K562 (cell line): ENCODE measurements around the gene OOEP. TPM values are rescaled to one million over a fixed set of nuclear protein-coding genes. Genes with fewer than 3 reads are reported as not detected.

Experiments
- ATF6 ChIP-seq: sonication (generic); formaldehyde crosslinking; IDR thresholded peaks from 2 replicates; pipeline ENCODE4 v1.4.0; 2020; ENCODE audit warnings: mild to moderate bottlenecking, missing genetic modification reagents
- CSDE1 ChIP-seq, 2 experiments: fragments of 450-650 bp; IDR thresholded peaks; 2 replicates each; pipeline ENCODE4 v1.6.1; 2016; ENCODE audit warnings: mild to moderate bottlenecking in 1 of 2
- EP400 ChIP-seq: fragments of 450-650 bp; IDR thresholded peaks from 2 replicates; pipeline ENCODE4 v1.6.1; 2017; ENCODE audit warnings: antibody characterized with exemption, mild to moderate bottlenecking, moderate library complexity
- GABPB1 ChIP-seq: sonication (generic); formaldehyde crosslinking; IDR thresholded peaks from 2 replicates; pipeline ENCODE4 v1.8.0; 2022; ENCODE audit warnings: mild to moderate bottlenecking, missing genetic modification reagents
- MCM2 ChIP-seq: fragments of 450-650 bp; IDR thresholded peaks from 2 replicates; pipeline ENCODE4 v1.6.1; 2017; ENCODE audit warnings: low read depth, mild to moderate bottlenecking
- NCOR1 ChIP-seq: fragments of 450-650 bp; IDR thresholded peaks from 2 replicates; pipeline ENCODE4 v1.6.1; 2016; ENCODE audit warnings: mild to moderate bottlenecking, moderate library complexity
- RB1 ChIP-seq: fragments of 450-650 bp; IDR thresholded peaks from 2 replicates; pipeline ENCODE4 v1.6.1; 2017; ENCODE audit warnings: low read depth, mild to moderate bottlenecking
- TSHZ1 ChIP-seq: fragments of 250-450 bp; sonication (Bioruptor Pico); IDR thresholded peaks from 2 replicates; pipeline ENCODE4 v1.4.0; 2020; ENCODE audit warnings: mild to moderate bottlenecking, moderate library complexity
- U2AF2 ChIP-seq: fragments of 200-400 bp; formaldehyde crosslinking; optimal IDR thresholded peaks from 2 replicates; pipeline ENCODE3; 2017; ENCODE audit warnings: low read depth, mild to moderate bottlenecking, low read length
- USF1 ChIP-seq: sonication (generic); formaldehyde crosslinking; IDR thresholded peaks from 2 replicates; pipeline ENCODE4 v1.9.0; 2022; ENCODE audit warnings: mild to moderate bottlenecking, missing genetic modification reagents
- ZBED1 ChIP-seq: IDR thresholded peaks from 2 replicates; pipeline ENCODE4 v1.6.1; 2014
- ZKSCAN8 ChIP-seq: fragments of 200-800 bp; sonication (Bioruptor generic); IDR thresholded peaks from 2 replicates; pipeline ENCODE4 v1.6.1; 2016; ENCODE audit warnings: missing genetic modification characterization, missing compliant biosample characterization
- ZNF282 ChIP-seq: sonication (generic); formaldehyde crosslinking; IDR thresholded peaks from 2 replicates; pipeline ENCODE4 v1.8.1; 2023; ENCODE audit warnings: missing genetic modification reagents
- ZNF41 ChIP-seq: fragments of 250-450 bp; sonication (Bioruptor Pico); conservative IDR thresholded peaks from 2 replicates; pipeline ENCODE4 v1.4.0; 2020; ENCODE audit warnings: mild to moderate bottlenecking
- ZNF655 ChIP-seq: fragments of 250-450 bp; sonication (Bioruptor Pico); IDR thresholded peaks from 2 replicates; pipeline ENCODE4 v1.5.0; 2021
- ZNF707 ChIP-seq: fragments of 250-450 bp; sonication (Bioruptor Pico); conservative IDR thresholded peaks from 2 replicates; pipeline ENCODE4 v1.8.0; 2022; ENCODE audit warnings: inconsistent platforms, mild to moderate bottlenecking, moderate library complexity
- polyA plus RNA-seq, 8 experiments: library from polyadenylated mRNA; depleted of rRNA in 4 of 8; stranded (reverse) in 5 of 8; unstranded in 3 of 8; fragments of >200 nt; fragmentation: Nextera tagmentation in 2 of 8; fragmentation: Illumina TruSeq in 1 of 8; extraction: Ambion mirVana in 2 of 8; extraction: Trizol in 1 of 8; gene quantifications; 2 replicates each; pipeline versions ENCODE4 v1.2.1 to v1.2.3, GENCODE V29; 2011 to 2014; ENCODE audit warnings: inconsistent platforms in 1 of 8, missing spikeins in 1 of 8
- total RNA-seq, 7 experiments: library from RNA; depleted of rRNA in 6 of 7; stranded (reverse); fragments of >200 nt in 6 of 7; fragmentation: Illumina TruSeq in 2 of 7; extraction: Trizol in 2 of 7; gene quantifications; 2 replicates each; pipeline versions ENCODE4 v1.2.1 to v1.2.3, GENCODE V29; 2011 to 2021; ENCODE audit warnings: low replicate concordance in 1 of 7
- TF ChIP-seq, protein P1 (sequence below): fragments of 450-650 bp; formaldehyde crosslinking; IDR thresholded peaks from 2 replicates; pipeline ENCODE4 v1.4.0; 2020; ENCODE audit warnings: mild to moderate bottlenecking, moderate library complexity
- TF ChIP-seq, protein P2 (sequence below), 2 experiments: fragments of 450-650 bp in 1 of 2; sonication (generic) in 1 of 2; formaldehyde crosslinking in 1 of 2; IDR thresholded peaks in 1 of 2; conservative IDR thresholded peaks in 1 of 2; 2 replicates each; pipeline versions ENCODE4 v1.6.1 to v1.8.1; 2016 to 2023; ENCODE audit warnings: mild to moderate bottlenecking in 2 of 2, moderate library complexity in 2 of 2, inconsistent platforms in 1 of 2, missing genetic modification reagents in 1 of 2

Gene OOEP
- total and polyA plus RNA-seq, 9 of the 15 experiments (the other 6 are each of a cell fraction or from before 2014, with no cell fraction given): not detected

DNA sequence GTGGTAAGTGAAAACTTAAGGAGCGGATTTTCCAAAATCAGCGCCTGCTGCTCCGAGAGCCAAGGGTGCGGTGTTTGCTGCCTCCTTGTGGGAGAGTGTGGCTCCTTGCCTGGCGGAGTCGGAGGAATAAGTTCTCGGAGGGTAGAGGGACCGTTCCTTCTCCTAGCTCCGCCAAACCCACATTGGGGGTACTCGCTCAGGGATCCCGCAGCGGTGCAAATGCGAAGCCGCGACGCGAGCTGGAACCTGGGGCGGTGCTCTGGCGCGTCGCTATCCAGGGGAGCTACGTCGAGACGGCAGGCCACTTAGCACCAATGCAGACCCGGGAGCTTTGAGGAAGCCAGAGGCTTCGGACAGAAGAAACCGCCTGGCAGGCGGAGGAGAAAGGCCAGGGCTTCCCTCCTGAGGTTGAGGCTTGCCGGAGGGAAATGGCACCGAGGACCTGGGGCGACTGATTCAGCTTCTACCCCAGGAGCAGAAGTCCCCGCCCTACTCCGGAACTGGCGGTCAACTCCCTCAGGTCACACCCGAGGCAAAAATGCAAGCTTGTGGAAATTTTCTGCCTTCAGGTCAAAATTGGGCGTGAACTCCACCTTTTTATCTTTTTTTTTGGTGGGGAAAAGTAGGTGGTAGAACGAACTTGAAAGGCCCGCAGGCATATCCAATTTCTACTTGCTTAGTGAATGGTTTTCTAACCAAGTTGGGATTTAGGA lies 19.3 kb upstream of the OOEP start (continued):
- TF ChIP-seq, protein P1, sequence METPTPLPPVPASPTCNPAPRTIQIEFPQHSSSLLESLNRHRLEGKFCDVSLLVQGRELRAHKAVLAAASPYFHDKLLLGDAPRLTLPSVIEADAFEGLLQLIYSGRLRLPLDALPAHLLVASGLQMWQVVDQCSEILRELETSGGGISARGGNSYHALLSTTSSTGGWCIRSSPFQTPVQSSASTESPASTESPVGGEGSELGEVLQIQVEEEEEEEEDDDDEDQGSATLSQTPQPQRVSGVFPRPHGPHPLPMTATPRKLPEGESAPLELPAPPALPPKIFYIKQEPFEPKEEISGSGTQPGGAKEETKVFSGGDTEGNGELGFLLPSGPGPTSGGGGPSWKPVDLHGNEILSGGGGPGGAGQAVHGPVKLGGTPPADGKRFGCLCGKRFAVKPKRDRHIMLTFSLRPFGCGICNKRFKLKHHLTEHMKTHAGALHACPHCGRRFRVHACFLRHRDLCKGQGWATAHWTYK (CRISPR knock-in tag): no peak
- peak; percentile 13; the same call in 1 of the 2 replicates for TF ChIP-seq NCOR1
- TF ChIP-seq ZNF707 (CRISPR knock-in tag): no peak
- no peak for TF ChIP-seq U2AF2
- TF ChIP-seq ZBED1: no peak
- peak; percentile 79 for TF ChIP-seq EP400
- peak; percentile 7; the same call in 1 of the 2 replicates for TF ChIP-seq RB1
- TF ChIP-seq ZNF41 (CRISPR knock-in tag): no peak
- TF ChIP-seq, protein P2, sequence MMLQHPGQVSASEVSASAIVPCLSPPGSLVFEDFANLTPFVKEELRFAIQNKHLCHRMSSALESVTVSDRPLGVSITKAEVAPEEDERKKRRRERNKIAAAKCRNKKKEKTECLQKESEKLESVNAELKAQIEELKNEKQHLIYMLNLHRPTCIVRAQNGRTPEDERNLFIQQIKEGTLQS (IDR thresholded peaks at IDR 0.05): no peak; the same call in 1 of the 2 replicates
- TF ChIP-seq, protein P2 (CRISPR knock-in tag; conservative IDR thresholded peaks at IDR 0.05): peak; percentile 62; the same call in 1 of the 2 replicates
- TF ChIP-seq CSDE1 (IDR thresholded peaks at IDR 0.05): peak in 1 of 2 experiments; percentile 54; a peak in 1 of 4 replicates
- no peak for TF ChIP-seq ZNF282 (CRISPR knock-in tag)
- TF ChIP-seq USF1 (CRISPR knock-in tag): no peak
- no peak for TF ChIP-seq TSHZ1 (CRISPR knock-in tag)
- no peak for TF ChIP-seq ZKSCAN8 (CRISPR knock-in tag)
- peak; percentile 67 for TF ChIP-seq GABPB1 (CRISPR knock-in tag)
- TF ChIP-seq ATF6 (CRISPR knock-in tag): peak; percentile 88; the same call in 1 of the 2 replicates
- TF ChIP-seq ZNF655: no peak
- no peak for TF ChIP-seq MCM2
